Parathyroid adenoma (tissue), 2 donors: Measurements from ENCODE around the gene TPD52L1.
"Not testable (repeated sequence)": the region's sequence is repeated elsewhere in the genome, so short reads cannot be mapped to it uniquely, and the experiment has no call there.

ENCODE experiments used
- H2AFZ ChIP-seq: fragments of 300-600 bp; sonication (generic); one replicate; pipeline ENCODE4 v1.7.0; 2017; ENCODE audit warnings: antibody characterized with exemption, mild to moderate bottlenecking
- H3K27ac ChIP-seq: fragments of 300-600 bp; sonication (generic); one replicate; pipeline ENCODE4 v1.7.0; 2017
- H3K27me3 ChIP-seq: fragments of 300-600 bp; sonication (generic); one replicate; pipeline ENCODE4 v1.7.0; 2017; ENCODE audit warnings: low read length; ENCODE audit not compliant: control insufficient read depth, insufficient read depth
- H3K36me3 ChIP-seq: fragments of 300-600 bp; sonication (generic); one replicate; pipeline ENCODE4 v1.7.0; 2017; ENCODE audit warnings: low read length; ENCODE audit not compliant: control insufficient read depth, insufficient read depth
- H3K4me1 ChIP-seq: fragments of 300-600 bp; sonication (generic); one replicate; pipeline ENCODE4 v1.7.0; 2017; ENCODE audit warnings: control low read depth
- H3K4me2 ChIP-seq: fragments of 300-600 bp; sonication (generic); one replicate; pipeline ENCODE4 v1.7.0; 2017; ENCODE audit warnings: low read length
- H3K4me3 ChIP-seq: fragments of 300-600 bp; sonication (generic); one replicate; pipeline ENCODE4 v1.7.0; 2017; ENCODE audit warnings: low read depth, low read length
- H3K79me2 ChIP-seq: fragments of 300-600 bp; sonication (generic); one replicate; pipeline ENCODE4 v1.7.0; 2017; ENCODE audit warnings: control low read depth
- H3K9ac ChIP-seq: fragments of 300-600 bp; sonication (generic); one replicate; pipeline ENCODE4 v1.7.0; 2017; ENCODE audit warnings: mild to moderate bottlenecking
- H3K9me3 ChIP-seq: fragments of 300-600 bp; sonication (generic); one replicate; pipeline ENCODE4 v1.7.0; 2017; ENCODE audit warnings: low read length; ENCODE audit not compliant: control insufficient read depth
- CTCF ChIP-seq: fragments of 300-600 bp; sonication (generic); IDR thresholded peaks from one replicate; pipeline ENCODE4 v1.7.0; 2017; ENCODE audit warnings: antibody characterized with exemption, mild to moderate bottlenecking
- donor health status: primary hyperparathyroidism.

The TPD52L1 gene

GRCh38 chr6:125274935-125275334, 121.4 kb downstream of the TPD52L1 start:
- Histone ChIP-seq H3K4me2 (no peak overlapping the region), H2AFZ (no peak overlapping the region), H3K79me2 (no peaks in the 10 kb centered on the region), H3K4me3 (no peak overlapping the region), H3K4me1 (peaks cover 32% of the 10 kb centered on the region), H3K27me3 (no peaks in the 10 kb centered on the region), H3K9me3 (no peaks in the 10 kb centered on the region), H3K9ac (no peak overlapping the region), H3K36me3 (no peaks in the 10 kb centered on the region), H3K27ac (no peak overlapping the region)
- TF ChIP-seq CTCF: no peak

- no peaks in the 10 kb centered on the region for H3K36me3 ChIP-seq
- H3K27ac ChIP-seq: peak overlapping the region; percentile 39
- H3K9me3 ChIP-seq: no peaks in the 10 kb centered on the region
- H3K9ac ChIP-seq: no peak overlapping the region
- peaks cover 32% of the 10 kb centered on the region for H3K4me1 ChIP-seq
- no peak for TF ChIP-seq CTCF
- no peak overlapping the region for H3K4me3 ChIP-seq
- no peaks in the 10 kb centered on the region for H3K79me2 ChIP-seq
- H3K27me3 ChIP-seq: no peaks in the 10 kb centered on the region
- H3K4me2 ChIP-seq: no peak overlapping the region
- H2AFZ ChIP-seq: no peak overlapping the region
These were observed 122.2 kb downstream of the TPD52L1 start for GRCh38 chr6:125275779-125276178.

- Histone ChIP-seq H2AFZ (no peak overlapping the region), H3K9ac (no peak overlapping the region), H3K9me3 (no peaks in the 10 kb centered on the region), H3K27me3 (no peaks in the 10 kb centered on the region), H3K4me3 (peak overlapping the region; percentile 23), H3K27ac (no peak overlapping the region), H3K79me2 (peaks cover 2% of the 10 kb centered on the region), H3K36me3 (no peaks in the 10 kb centered on the region), H3K4me2 (peak overlapping the region; percentile 59), H3K4me1 (peaks cover 32% of the 10 kb centered on the region)
- no peak for TF ChIP-seq CTCF
These were observed 124.3 kb downstream of the TPD52L1 start for GRCh38 chr6:125277838-125278237.

- H3K4me1 ChIP-seq: peaks cover 28% of the 10 kb centered on the region
- no peak overlapping the region for H2AFZ ChIP-seq
- H3K4me2 ChIP-seq: no peak overlapping the region
- no peak for TF ChIP-seq CTCF
- H3K79me2 ChIP-seq: peaks cover 4% of the 10 kb centered on the region
- no peak overlapping the region for H3K4me3 ChIP-seq
- no peak overlapping the region for H3K9ac ChIP-seq
- H3K9me3 ChIP-seq: no peaks in the 10 kb centered on the region
- H3K27me3 ChIP-seq: no peaks in the 10 kb centered on the region
- H3K36me3 ChIP-seq: no peaks in the 10 kb centered on the region
- H3K27ac ChIP-seq: no peak overlapping the region
These were observed 126.4 kb downstream of the TPD52L1 start for GRCh38 chr6:125279961-125280360.

- H3K27me3 ChIP-seq, H2AFZ ChIP-seq, H3K9me3 ChIP-seq, H3K27ac ChIP-seq, H3K4me2 ChIP-seq, H3K9ac ChIP-seq, H3K79me2 ChIP-seq, H3K36me3 ChIP-seq, H3K4me3 ChIP-seq: not testable (repeated sequence)
- peaks cover 24% of the 10 kb centered on the region for H3K4me1 ChIP-seq
These were observed 126.9 kb downstream of the TPD52L1 start for GRCh38 chr6:125280370-125281035.

GRCh38 chr6:125282470-125282869, 128.9 kb downstream of the TPD52L1 start:
- not testable (repeated sequence) for H3K4me2 ChIP-seq, H3K79me2 ChIP-seq, H3K27ac ChIP-seq, H3K36me3 ChIP-seq, H3K9me3 ChIP-seq, H2AFZ ChIP-seq, H3K9ac ChIP-seq, H3K4me3 ChIP-seq, H3K27me3 ChIP-seq, H3K4me1 ChIP-seq
